Mammary epithelial cell (primary cell): Measurements from ENCODE around the gene LRIG2.

Experiments used
- CTCF ChIP-seq, 2 donors: IDR thresholded peaks in 1 of 2; conservative IDR thresholded peaks in 1 of 2; 2 replicates each; pipeline ENCODE4 v1.5.1; 2011 to 2012; ENCODE audit warnings: inconsistent platforms in 2 of 2, low read length in 2 of 2, mild to moderate bottlenecking in 2 of 2, control low read depth in 1 of 2, low read depth in 1 of 2; ENCODE audit not compliant: insufficient read depth in 1 of 2; ENCODE audit errors: extremely low read depth in 1 of 2
- EZH2 ChIP-seq: IDR thresholded peaks from 2 replicates; pipeline ENCODE4 v1.6.1; 2012; ENCODE audit warnings: low read length, inconsistent platforms, borderline replicate concordance

GRCh38 chr1:113096493-113096892 lies 23.5 kb downstream of the LRIG2 start:
- TF ChIP-seq EZH2 (no peak), CTCF (conservative IDR thresholded peaks at IDR 0.05 in 1 of 2, IDR thresholded peaks at IDR 0.05 in 1 of 2; ENCODE audit: extremely low read depth in 1 of 2, insufficient read depth in 1 of 2, low read depth in 1 of 2, low read length in 2 of 2) (no peak)
